GM23338 (cell line): ENCODE measurements around the gene CYP4Z1.
"Not testable (repeated sequence)": the region's sequence is repeated elsewhere in the genome, so short reads cannot be mapped to it uniquely, and the experiment has no call there.

Experiments
- EZH2 ChIP-seq: fragments of 200-600 bp; sonication (generic); IDR thresholded peaks from one replicate; pipeline ENCODE4 v1.8.0; 2017; ENCODE audit warnings: antibody characterized with exemption, mild to moderate bottlenecking, low read depth; ENCODE audit not compliant: unreplicated experiment
- TF ChIP-seq, protein P1 (sequence below): IDR thresholded peaks from 2 replicates; pipeline ENCODE4 v1.6.1; 2016; ENCODE audit warnings: antibody characterized with exemption

DNA sequence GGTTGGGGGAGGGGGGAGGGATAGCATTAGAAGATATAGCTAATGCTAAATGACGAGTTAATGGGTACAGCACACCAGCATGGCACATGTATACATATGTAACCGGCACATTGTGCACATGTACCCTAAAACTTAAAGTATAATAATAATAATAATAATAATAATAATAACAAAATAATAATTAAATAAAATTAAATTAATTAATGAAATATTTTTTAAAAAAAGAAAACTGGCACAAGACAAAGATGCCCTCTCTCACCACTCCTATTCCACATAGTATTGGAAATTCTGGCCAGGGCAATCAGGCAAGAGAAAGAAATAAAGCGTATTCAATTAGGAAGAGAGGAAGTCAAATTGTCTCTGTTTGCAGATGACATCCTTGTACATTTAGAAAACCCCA, 90.9 kb downstream of the CYP4Z1 start:
- TF ChIP-seq EZH2, result not testable (repeated sequence)
- TF ChIP-seq, protein P1, sequence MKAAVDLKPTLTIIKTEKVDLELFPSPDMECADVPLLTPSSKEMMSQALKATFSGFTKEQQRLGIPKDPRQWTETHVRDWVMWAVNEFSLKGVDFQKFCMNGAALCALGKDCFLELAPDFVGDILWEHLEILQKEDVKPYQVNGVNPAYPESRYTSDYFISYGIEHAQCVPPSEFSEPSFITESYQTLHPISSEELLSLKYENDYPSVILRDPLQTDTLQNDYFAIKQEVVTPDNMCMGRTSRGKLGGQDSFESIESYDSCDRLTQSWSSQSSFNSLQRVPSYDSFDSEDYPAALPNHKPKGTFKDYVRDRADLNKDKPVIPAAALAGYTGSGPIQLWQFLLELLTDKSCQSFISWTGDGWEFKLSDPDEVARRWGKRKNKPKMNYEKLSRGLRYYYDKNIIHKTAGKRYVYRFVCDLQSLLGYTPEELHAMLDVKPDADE, result not testable (repeated sequence)
